ENCODE data around the gene FEV. TPM values are rescaled to one million over a fixed set of nuclear protein-coding genes. Genes with fewer than 3 reads are reported as not detected.

Gene FEV
- total RNA-seq, 1 experiment from 2014 or later: not detected

DNA sequence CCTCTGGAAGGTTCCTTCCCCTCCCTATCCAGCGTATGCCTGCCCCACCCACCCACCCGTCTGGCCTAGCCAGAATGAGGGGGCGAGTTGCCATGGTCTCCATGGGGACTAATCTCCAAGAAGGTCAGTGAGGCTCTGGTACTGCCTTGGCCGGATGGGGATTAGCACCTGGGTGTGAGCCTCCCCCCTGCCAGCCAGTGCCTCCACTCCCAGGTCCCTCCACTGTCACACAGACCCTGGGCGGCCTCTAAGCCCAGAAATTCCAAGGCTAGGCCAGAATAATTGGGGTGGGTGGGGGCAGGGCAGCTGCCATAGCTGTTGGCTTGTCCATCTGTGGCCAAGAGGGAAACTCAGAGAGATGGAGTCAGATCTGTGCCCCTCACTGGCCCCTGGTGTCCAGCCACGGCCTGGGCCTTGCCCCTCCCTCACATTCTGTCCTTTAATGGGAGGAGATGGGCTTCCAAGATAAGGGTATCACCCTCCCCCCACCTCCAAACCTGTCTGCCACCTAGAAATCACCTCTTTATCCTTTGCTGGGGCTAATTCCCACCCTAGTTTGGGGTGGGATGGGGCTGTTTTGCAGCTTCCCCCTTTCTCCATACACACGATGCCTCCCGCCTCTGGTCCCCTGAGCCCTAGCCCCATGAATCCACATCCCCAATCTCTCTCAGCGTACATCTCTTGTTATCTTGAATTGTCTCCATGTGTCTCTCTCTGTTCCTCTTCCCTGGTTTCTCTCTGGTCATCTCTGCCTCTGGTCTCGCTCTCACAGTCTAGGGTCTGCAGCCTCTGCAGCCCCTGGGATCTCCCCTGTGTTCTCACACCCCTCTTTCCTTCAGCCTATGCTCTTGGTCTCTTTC lies 14.3 kb upstream of the FEV start:
- Histone ChIP-seq H3K27me3 (ENCODE audit: low read length) (no peaks in the 10 kb centered on the region), H4K20me1 (ENCODE audit: insufficient read depth, low read depth, low read length) (no peaks in the 10 kb centered on the region), H2AFZ (ENCODE audit: low read length) (no peak overlapping the region), H3K27ac (ENCODE audit: low read length) (no peak overlapping the region), H3K9me2 (replicated peaks; ENCODE audit: insufficient read depth, low read length) (no peaks in the 10 kb centered on the region), H3K9me3 (ENCODE audit: low read length) (no peaks in the 10 kb centered on the region), H3K4me1 (ENCODE audit: low read length) (no peaks in the 10 kb centered on the region), H3K4me2 (ENCODE audit: low read depth, low read length, poor library complexity, severe bottlenecking) (no peak overlapping the region), H3K4me3 (ENCODE audit: low read length) (no peak overlapping the region), H3K36me3 (ENCODE audit: insufficient read depth, low read length) (no peaks in the 10 kb centered on the region), H3K79me2 (ENCODE audit: low read length) (no peaks in the 10 kb centered on the region), H3K9ac (ENCODE audit: low read length) (no peak overlapping the region)
- no peak for DNase-seq

- no peak for DNase-seq
- Histone ChIP-seq H3K4me1 (ENCODE audit: low read length) (no peaks in the 10 kb centered on the region), H3K4me3 (ENCODE audit: low read length) (no peak overlapping the region), H2AFZ (ENCODE audit: low read length) (no peak overlapping the region), H3K27ac (ENCODE audit: low read length) (no peak overlapping the region), H3K4me2 (ENCODE audit: low read depth, low read length, poor library complexity, severe bottlenecking) (no peak overlapping the region), H3K36me3 (ENCODE audit: insufficient read depth, low read length) (no peaks in the 10 kb centered on the region), H3K9me2 (replicated peaks; ENCODE audit: insufficient read depth, low read length) (no peaks in the 10 kb centered on the region), H3K79me2 (ENCODE audit: low read length) (no peaks in the 10 kb centered on the region), H3K27me3 (ENCODE audit: low read length) (no peaks in the 10 kb centered on the region), H4K20me1 (ENCODE audit: insufficient read depth, low read depth, low read length) (no peaks in the 10 kb centered on the region), H3K9ac (ENCODE audit: low read length) (no peak overlapping the region), H3K9me3 (ENCODE audit: low read length) (no peaks in the 10 kb centered on the region)
Observed at GRCh38 chr2:218998414-218999002, 13.5 kb upstream of the FEV start.

DNA sequence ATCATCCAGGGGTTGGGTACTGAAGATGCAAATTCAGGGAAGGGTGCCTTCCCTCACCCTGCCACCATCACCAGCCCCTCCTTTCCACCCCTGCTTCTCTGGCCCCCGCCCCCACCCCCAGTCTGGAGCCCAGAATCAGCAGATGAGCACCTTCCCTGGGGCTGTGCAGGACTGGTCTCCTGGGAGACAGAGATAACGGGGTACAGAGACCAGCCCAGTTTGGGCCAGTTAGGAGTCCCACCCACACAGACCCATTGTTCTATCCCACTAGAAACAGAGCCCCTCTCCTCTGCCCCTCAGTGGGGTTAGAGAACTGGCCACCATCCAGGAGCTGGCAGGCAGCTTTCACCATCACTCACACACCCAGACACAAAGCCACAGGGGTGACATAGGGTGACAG lies 12.7 kb upstream of the FEV start:
- no peak overlapping the region for H2AFZ ChIP-seq (ENCODE audit: low read length)
- H3K36me3 ChIP-seq (ENCODE audit: insufficient read depth, low read length): no peaks in the 10 kb centered on the region
- no peak overlapping the region for H3K9ac ChIP-seq (ENCODE audit: low read length)
- H3K9me3 ChIP-seq (ENCODE audit: low read length): no peaks in the 10 kb centered on the region
- no peak overlapping the region for H3K4me2 ChIP-seq (ENCODE audit: low read depth, low read length, poor library complexity, severe bottlenecking)
- no peaks in the 10 kb centered on the region for H3K4me1 ChIP-seq (ENCODE audit: low read length)
- H3K9me2 ChIP-seq (replicated peaks; ENCODE audit: insufficient read depth, low read length): no peaks in the 10 kb centered on the region
- H3K27ac ChIP-seq (ENCODE audit: low read length): no peak overlapping the region
- no peak for DNase-seq
- no peaks in the 10 kb centered on the region for H4K20me1 ChIP-seq (ENCODE audit: insufficient read depth, low read depth, low read length)
- H3K4me3 ChIP-seq (ENCODE audit: low read length): no peak overlapping the region
- no peaks in the 10 kb centered on the region for H3K27me3 ChIP-seq (ENCODE audit: low read length)
- H3K79me2 ChIP-seq (ENCODE audit: low read length): no peaks in the 10 kb centered on the region

DNA sequence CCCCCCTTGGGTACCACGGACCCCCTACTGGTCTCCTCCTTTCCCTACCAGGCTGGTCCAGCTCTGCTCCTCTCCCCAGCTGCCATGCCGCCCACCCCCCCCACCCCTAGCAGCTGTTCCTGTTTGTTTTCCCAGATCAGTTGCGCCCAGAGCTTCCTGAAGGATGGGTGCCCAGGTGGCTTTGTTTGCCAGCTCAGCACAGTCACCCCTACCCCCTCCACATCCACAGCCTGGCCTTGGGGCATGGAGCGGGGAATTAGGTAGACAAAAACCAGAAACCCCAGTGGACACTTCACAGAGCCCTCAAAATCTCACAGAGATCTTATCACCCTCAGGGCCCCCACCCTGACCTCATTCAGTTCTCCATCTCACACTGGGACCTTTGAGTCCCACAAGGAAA lies 12.0 kb upstream of the FEV start:
- no peaks in the 10 kb centered on the region for H3K36me3 ChIP-seq (ENCODE audit: insufficient read depth, low read length)
- no peak overlapping the region for H3K4me3 ChIP-seq (ENCODE audit: low read length)
- H2AFZ ChIP-seq (ENCODE audit: low read length): no peak overlapping the region
- H3K9me2 ChIP-seq (replicated peaks; ENCODE audit: insufficient read depth, low read length): no peaks in the 10 kb centered on the region
- H3K4me1 ChIP-seq (ENCODE audit: low read length): no peaks in the 10 kb centered on the region
- no peaks in the 10 kb centered on the region for H4K20me1 ChIP-seq (ENCODE audit: insufficient read depth, low read depth, low read length)
- H3K27me3 ChIP-seq (ENCODE audit: low read length): no peaks in the 10 kb centered on the region
- DNase-seq: no peak
- no peaks in the 10 kb centered on the region for H3K79me2 ChIP-seq (ENCODE audit: low read length)
- H3K27ac ChIP-seq (ENCODE audit: low read length): no peak overlapping the region
- no peaks in the 10 kb centered on the region for H3K9me3 ChIP-seq (ENCODE audit: low read length)
- H3K9ac ChIP-seq (ENCODE audit: low read length): no peak overlapping the region
- H3K4me2 ChIP-seq (ENCODE audit: low read depth, low read length, poor library complexity, severe bottlenecking): no peak overlapping the region

DNA sequence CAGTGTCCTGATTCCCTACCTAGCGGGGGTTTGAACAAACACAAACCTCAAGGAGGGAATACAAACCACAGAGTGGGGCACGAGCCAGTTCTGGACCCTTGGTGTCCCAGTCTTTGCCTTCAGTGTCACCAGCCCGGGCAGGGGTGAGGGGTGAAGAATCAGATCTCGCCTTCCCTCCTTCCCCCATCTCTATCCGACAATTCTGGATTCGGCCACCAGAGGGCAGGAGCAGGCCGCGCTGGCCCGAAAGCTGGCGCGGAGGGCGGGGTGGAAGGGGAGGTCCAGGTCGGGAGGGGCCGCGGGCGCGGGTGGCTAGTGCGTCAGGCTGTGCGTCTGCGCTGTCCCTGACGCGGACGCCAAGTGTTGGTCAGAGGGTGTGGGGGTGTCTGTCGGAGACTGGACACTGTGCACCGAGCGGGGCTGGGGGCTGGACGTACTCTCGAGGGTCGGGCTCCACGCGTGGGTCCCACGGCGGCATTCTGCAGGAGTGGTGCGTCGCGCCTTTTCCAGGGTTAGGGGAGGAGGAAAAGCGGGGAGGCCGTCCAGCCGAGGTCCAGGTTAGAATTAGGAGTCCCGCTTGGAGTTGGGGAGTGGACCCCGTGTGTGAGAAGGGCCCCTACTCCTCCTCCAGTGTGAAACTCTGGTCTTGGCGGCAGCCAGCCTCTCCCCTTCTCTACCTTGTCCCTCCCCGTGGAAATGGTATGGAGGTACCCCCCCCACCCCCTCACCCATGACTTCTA lies 11.2 kb upstream of the FEV start:
- H3K79me2 ChIP-seq (ENCODE audit: low read length): no peaks in the 10 kb centered on the region
- no peaks in the 10 kb centered on the region for H3K9me2 ChIP-seq (replicated peaks; ENCODE audit: insufficient read depth, low read length)
- no peaks in the 10 kb centered on the region for H3K27me3 ChIP-seq (ENCODE audit: low read length)
- H2AFZ ChIP-seq (ENCODE audit: low read length): no peak overlapping the region
- H3K9me3 ChIP-seq (ENCODE audit: low read length): no peaks in the 10 kb centered on the region
- no peak overlapping the region for H3K9ac ChIP-seq (ENCODE audit: low read length)
- no peaks in the 10 kb centered on the region for H4K20me1 ChIP-seq (ENCODE audit: insufficient read depth, low read depth, low read length)
- H3K27ac ChIP-seq (ENCODE audit: low read length): no peak overlapping the region
- no peak overlapping the region for H3K4me3 ChIP-seq (ENCODE audit: low read length)
- H3K36me3 ChIP-seq (ENCODE audit: insufficient read depth, low read length): no peaks in the 10 kb centered on the region
- H3K4me1 ChIP-seq (ENCODE audit: low read length): no peaks in the 10 kb centered on the region
- DNase-seq: peak; percentile 93
- peak overlapping the region; percentile 10 for H3K4me2 ChIP-seq (ENCODE audit: low read depth, low read length, poor library complexity, severe bottlenecking)

DNA sequence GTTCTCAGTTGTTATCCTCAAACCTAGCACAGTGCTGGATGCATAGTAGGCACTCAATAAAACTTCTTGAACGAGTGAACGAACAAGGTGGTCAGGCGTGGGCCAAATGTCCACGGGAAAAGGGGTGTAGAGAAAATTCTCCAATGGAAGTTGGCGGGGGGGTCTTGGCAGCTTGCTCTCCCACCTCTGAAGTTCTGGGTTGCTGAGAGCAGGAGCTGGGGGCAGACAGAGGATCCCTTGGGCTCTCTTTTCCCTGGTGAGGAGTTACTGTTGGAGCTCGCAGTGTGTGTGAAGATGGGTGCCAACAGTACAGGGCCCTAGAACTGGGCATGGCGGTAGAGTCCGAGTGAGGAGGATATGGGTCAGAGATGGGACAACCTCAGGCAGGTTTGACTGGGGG lies 10.6 kb upstream of the FEV start:
- Histone ChIP-seq H2AFZ (ENCODE audit: low read length) (no peak overlapping the region), H3K9me2 (replicated peaks; ENCODE audit: insufficient read depth, low read length) (no peaks in the 10 kb centered on the region), H3K27ac (ENCODE audit: low read length) (no peak overlapping the region), H3K4me1 (ENCODE audit: low read length) (no peaks in the 10 kb centered on the region), H3K4me2 (ENCODE audit: low read depth, low read length, poor library complexity, severe bottlenecking) (no peak overlapping the region), H3K4me3 (ENCODE audit: low read length) (no peak overlapping the region), H4K20me1 (ENCODE audit: insufficient read depth, low read depth, low read length) (no peaks in the 10 kb centered on the region), H3K36me3 (ENCODE audit: insufficient read depth, low read length) (no peaks in the 10 kb centered on the region), H3K79me2 (ENCODE audit: low read length) (no peaks in the 10 kb centered on the region), H3K9ac (ENCODE audit: low read length) (no peak overlapping the region), H3K9me3 (ENCODE audit: low read length) (no peaks in the 10 kb centered on the region), H3K27me3 (ENCODE audit: low read length) (no peaks in the 10 kb centered on the region)
- no peak for DNase-seq

GRCh38 chr2:218993345-218994315 lies 8.6 kb upstream of the FEV start, which contains the start of gene CRYBA2:
Gene CRYBA2, minus strand, starts transcription at chr2:218993422. Its CDS starts 246 bp downstream, at chr2:218993176.
- Histone ChIP-seq H3K4me3 (ENCODE audit: low read length) (no peak within 1 kb of the TSS), H3K9ac (ENCODE audit: low read length) (no peak within 1 kb of the TSS), H2AFZ (ENCODE audit: low read length) (no peak within 1 kb of the TSS)

More at GRCh38 chr2:218993345-218994315, 8.6 kb upstream of the FEV start, which contains the start of gene CRYBA2:
- no peak for DNase-seq
- no peaks in the 10 kb centered on the region for H3K27me3 ChIP-seq (ENCODE audit: low read length)
- H3K79me2 ChIP-seq (ENCODE audit: low read length): no peaks in the 10 kb centered on the region
- H3K9me2 ChIP-seq (replicated peaks; ENCODE audit: insufficient read depth, low read length): no peaks in the 10 kb centered on the region
- H4K20me1 ChIP-seq (ENCODE audit: insufficient read depth, low read depth, low read length): no peaks in the 10 kb centered on the region
- H3K4me1 ChIP-seq (ENCODE audit: low read length): no peaks in the 10 kb centered on the region
- H3K9me3 ChIP-seq (ENCODE audit: low read length): no peaks in the 10 kb centered on the region
- H3K36me3 ChIP-seq (ENCODE audit: insufficient read depth, low read length): no peaks in the 10 kb centered on the region
- H3K4me2 ChIP-seq (ENCODE audit: low read depth, low read length, poor library complexity, severe bottlenecking): no peak within 1 kb of the TSS
- H3K27ac ChIP-seq (ENCODE audit: low read length): no peak within 1 kb of the TSS

All from Karpas-422 (cell line).